ENCODE results near the gene IGFBP7.

Gene IGFBP7

DNA sequence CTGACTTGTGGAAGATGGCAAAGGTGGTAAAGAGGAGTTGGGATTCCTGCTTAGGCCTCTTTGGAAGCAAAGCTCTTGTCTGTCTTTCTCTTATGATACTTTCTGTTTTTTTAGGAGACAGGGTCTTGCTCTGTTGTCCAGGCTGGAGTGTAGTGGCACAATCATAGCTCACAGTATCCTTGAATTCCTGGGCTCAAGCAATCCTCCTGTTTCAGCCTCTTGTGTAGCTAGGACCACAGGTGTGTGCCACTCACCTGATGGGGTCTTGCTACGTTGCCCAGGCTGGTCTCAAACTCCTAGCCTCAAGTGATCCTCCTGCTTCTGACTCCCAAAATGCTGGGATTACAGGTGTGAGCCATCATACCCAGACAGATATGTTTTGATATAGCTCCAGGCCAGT, 19.3 kb upstream of the IGFBP7 start:
- no peak for DNase-seq (ENCODE audit: low spot score)

DNA sequence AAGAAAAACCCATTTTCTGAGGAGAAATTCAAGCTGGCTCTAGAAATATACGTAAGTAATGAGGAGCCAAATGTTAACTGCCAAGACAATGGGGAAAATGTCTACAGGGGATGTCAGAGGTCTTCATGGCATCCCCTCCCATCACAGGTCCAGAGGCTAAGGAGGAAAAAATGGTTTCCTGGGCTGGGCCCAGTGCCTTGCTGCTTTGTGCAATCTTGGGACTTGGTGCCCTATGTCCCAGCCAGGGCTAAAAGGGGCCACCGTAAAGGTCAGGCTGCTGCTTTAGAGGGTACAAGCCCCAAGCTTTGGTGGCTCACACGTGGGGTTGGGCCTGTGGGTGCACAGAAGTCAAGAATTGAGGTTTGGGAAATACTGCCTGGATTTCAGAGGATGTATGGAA, 17.2 kb upstream of the IGFBP7 start:
- no peak for DNase-seq (ENCODE audit: low spot score)

DNA sequence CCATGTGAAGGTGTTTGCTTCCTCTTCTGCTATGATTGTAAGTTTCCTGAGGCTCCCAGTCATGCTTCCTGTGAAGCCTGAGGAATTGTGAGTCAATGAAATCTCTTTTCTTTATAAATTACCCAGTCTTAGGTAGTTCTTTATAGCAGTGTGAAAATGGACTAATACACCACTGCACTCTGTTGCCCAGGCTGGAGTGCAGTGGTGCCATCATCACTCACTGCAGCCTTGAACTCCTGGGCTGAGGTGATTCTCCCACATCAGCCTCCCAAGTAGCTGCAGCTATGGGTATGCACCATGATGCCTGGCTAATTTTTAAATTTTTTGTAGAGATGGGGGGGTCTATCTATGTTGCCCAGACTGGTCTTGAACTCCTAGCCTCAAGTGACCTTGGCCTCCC, 15.8 kb upstream of the IGFBP7 start:
- no peak for DNase-seq (ENCODE audit: low spot score)

DNA sequence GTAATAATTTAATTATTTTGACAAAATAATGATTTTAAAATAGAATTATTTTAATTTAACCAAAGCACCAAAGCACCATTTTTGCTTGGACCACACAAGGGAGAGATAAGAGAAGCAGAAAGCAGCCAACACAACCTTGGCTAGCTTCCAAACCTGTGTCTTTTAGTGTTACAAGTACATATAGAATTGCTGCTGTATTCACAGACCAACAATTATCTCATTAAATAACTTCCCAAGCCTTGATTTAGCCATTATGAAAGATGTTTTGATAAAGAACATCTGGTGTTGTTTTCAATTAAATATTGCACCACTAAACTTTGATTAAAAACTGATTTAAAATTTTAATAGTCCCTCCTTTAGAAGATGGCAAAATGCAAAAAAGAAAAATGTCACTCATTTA, 14.0 kb upstream of the IGFBP7 start:
- DNase-seq (ENCODE audit: low spot score): no peak

DNA sequence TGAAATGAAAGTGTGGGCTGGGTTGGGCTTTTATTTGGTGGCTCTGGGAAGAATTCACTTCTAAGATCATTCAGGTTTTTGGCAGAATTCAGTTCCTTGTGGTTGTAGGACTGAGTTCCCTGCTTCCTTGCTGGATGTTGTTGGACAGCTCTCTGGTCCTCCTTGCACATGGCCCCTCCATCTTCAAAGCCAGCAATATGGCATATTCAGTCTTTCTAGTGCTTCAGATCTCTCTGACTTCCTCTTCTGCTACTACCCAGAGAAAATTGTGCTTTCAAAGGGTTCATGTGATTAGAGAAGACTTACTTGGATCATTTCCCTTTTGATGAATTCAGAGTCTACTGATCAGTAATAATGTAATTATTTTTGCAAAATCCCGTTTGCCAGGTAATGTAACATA, 12.8 kb upstream of the IGFBP7 start:
- DNase-seq (ENCODE audit: low spot score): no peak

DNA sequence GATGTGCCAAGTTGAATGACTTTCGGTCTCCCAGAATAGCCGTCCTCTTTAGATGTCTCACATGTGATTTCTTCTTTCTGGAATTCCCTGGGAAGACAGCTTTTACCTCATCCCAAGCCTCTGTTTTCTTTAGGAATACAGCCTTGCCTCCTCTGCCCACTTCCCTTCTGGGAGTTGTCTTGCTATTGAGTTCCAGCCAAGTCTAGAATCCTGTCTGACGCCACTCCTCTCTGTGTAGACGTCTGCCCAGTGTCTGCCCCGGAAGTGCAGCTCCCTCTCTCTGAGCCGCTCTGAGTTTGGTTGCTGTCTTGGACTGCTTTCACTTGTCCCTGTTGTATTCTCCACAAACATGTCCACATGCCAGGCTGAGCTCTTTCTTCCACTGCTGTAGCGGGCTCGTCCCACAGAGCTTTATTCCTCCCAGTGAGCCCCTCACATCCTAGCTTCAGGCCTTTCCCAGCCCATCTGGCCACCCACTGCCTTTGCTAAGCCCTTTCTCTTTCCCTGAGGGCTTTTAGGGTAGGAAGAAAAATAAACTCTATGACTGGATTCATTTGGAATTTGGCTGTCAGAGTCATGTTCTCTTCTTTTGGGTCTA, 9.0 kb upstream of the IGFBP7 start:
- DNase-seq (ENCODE audit: low spot score): no peak

DNA sequence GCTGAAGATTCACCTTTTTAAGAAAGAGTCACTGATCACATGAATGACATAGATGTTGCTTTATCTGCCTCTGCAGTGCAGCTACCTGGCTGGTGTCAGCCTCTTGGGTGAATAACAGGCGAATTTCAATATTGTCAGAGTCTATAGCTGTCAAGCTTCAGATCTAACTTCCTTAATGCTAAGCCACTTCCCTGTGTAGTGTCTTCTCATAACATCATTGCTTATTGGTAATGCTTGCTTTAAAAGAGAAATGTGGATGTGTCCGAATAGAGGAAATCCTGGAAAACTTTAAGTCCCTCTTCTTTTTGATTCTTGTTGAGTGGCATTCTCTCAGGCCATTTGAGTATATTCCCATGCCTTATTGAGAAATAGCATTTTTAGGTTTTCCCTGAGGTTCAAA, 7.3 kb upstream of the IGFBP7 start:
- DNase-seq (ENCODE audit: low spot score): no peak

DNA sequence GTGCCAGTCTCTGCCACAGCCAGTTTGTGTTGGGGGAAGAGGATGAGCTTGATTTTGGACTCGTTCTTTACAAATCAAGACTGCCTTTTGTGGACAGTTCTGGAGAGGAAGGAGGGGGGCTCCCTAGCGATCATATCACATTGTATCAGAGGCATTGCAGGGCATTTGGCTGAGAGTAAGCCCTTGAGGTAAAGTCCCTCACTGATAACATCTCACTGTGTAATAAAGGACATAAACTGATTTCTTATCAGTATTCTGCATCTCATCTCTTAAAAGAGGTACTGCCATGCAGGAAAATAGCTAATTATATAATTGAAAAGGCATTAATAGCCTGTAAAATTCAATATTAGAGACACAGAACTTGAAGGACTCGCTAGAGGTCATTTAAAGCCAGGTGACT, 6.1 kb upstream of the IGFBP7 start:
- DNase-seq (ENCODE audit: low spot score): no peak

DNA sequence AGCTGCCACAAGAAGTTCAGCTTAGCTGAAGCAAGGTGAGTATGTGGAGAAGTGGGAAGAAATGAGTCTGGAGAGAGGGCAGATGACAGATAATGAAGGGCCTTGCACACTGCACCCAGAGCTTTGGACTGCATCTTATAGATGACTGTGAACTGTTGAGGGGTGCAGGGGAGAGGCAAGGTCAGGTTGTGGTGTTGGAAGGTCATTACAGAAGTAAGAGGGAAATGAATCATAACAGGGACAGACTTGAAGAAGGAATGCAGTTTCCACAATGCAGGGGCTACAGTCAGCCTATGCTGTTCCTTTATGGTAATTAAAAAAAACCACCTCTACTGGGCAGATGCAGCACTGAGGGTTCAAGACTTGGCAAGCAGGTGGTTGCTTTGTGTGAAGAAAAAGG, 4.8 kb upstream of the IGFBP7 start:
- DNase-seq (ENCODE audit: low spot score): no peak

DNA sequence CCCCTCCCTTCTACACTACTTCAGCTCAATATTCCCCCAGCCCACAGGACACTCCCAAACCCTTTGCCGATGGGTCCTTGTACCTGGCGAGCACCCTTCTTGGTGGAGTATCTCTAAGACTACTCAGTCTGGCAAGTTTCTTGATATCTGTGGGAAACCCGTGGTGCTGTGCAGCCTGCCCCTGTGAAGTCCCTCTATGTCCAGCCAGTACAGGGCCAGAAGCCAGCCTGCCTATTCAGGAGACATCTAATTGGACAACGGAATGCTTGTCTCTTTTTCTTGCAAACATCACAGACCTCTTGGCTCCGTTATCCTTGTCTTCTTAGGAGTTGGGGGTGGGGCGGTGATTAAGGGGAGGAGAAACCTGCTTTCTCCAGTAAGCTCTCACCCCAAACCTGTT, 3.7 kb upstream of the IGFBP7 start:
- DNase-seq (ENCODE audit: low spot score): no peak

DNA sequence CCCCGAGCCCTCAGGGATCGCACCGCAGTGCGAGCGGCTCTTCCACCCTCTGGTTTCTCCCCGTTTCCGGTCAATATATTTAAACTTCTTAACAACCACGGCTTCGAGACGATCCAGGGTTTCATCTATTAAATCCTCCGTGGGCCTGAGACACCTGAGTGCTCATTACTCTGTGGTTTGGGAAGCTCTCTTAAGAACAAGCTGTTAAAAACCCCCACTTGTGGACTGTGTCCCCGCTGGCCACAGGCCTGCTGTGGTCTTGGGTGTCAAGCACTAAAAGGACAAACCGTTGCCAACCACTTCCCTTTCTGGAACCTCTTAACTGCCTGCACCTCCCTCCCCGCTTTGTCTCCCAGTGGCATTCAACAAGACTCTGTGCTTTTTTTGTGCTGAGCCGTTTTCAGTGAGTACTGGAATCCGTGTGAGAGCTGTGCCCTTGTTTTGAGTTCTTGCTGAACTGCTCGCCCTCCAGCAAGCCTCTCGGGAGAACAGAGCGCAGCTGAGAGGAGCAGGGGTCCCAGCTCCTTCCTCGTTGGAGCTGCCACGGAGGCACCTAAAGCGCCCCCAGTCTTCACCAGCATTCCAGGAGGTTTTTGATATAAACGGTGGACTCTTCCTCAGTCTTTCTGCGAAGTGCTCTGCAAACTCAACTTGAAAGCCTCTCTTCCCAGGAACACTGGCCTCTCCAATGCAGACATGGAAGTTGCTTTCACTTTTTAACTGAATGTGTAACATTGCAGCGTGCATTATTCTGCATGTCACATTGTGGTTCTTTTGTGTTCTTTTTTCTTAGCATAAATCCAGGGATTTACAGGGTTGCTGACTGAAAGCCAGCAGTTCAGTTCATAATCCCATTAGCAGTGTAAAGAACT, 691 bp upstream of the IGFBP7 start:
- no peak for DNase-seq (ENCODE audit: low spot score)

DNA sequence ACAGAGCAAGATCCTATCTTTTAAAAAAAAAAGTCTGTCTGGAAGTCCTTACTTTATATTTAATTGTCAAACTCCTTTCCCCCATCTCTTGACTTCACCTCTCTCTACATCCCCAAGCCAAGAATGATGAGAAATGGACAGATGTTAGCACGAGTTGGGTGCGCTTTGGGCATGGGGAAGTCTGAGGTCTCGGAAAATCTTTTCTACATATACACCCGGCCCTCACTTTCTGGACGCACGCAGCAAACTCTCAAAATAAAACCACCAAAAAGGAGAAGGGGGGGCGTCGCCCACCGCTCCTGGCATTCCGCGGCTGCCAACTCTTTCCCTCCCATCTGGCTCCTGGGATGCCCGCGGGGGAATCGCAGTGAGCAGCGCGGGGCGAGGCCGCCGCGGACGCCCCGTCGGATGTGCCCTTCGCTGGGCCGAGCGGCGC, 756 bp downstream of the IGFBP7 start:
- DNase-seq (ENCODE audit: low spot score): no peak

DNA sequence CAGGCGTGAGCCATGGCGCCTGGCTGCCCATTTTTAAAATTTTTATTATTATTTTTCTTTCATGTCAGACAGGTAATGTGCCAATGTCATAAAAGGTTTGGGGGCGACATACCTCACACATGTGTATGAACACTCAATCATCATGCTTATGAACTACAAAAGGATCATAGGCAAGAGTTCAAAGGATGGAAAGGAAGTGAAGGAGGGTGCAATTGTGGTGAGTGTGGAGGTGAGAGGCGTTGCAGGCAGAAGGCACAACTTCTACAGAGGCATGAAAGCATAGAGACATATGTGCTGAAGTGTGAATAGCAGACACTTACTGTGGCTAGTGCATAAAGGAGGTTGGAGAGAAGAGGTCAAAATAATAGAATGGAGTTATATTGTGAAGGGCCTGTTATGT, 4.0 kb downstream of the IGFBP7 start:
- no peak for DNase-seq (ENCODE audit: low spot score)

DNA sequence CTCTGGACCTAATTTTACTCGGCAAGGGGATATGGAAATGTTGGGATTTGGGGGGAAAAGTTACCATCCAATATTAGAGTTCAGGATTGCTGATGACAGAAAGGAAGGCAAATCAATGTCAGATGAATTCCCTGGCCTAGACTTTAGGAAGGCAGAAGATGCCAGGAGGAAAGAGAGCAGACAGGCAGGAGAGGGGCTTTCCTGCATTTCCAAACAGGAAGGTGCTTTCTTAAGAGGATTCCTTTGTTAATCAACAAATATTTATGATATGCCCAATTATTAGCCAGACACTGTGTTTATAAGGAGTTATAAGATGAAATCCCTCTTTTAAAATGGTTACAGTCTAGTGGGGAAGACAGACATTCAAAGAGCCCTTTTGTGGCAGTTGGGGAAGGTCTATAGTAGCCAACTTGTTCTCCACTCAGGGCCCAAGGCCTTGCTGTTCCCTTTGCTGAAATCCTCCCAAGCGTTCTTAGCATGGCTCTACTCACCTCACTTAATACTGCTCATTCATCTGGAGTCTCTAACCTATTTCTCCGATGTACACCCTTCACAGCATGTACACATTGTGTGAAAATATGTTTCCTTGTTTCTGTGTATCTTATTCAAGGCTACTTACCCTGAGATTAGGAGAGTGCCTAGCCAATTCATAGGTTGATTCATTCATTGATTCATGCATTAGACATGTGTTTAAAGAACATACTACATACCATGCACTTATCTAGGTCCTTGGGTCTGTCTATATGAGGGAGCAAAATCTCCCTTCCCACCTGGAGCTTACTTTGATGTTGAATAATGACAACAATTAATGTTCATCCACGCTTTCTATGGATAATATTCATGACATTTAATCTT, 5.3 kb downstream of the IGFBP7 start:
- no peak for DNase-seq (ENCODE audit: low spot score)

DNA sequence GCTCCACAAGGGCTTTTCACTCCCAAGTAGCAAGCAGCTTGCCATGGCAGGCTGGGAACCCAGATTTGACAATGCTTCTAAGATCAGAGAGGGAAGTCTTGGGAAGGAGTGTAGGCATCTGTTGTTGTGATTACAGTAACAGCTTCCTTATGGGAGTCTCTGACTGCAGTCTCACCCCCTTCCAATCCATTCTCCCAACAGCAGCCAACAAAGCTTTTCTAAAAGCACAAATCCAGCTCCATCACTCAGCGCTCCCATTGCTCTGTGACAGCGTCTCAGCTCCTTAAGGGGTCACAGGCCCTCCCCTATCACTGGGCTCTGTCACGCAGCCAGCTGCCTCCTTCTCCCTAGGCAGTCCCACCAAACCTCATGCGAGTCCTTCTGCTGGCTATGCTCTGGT, 7.1 kb downstream of the IGFBP7 start:
- DNase-seq (ENCODE audit: low spot score): no peak

DNA sequence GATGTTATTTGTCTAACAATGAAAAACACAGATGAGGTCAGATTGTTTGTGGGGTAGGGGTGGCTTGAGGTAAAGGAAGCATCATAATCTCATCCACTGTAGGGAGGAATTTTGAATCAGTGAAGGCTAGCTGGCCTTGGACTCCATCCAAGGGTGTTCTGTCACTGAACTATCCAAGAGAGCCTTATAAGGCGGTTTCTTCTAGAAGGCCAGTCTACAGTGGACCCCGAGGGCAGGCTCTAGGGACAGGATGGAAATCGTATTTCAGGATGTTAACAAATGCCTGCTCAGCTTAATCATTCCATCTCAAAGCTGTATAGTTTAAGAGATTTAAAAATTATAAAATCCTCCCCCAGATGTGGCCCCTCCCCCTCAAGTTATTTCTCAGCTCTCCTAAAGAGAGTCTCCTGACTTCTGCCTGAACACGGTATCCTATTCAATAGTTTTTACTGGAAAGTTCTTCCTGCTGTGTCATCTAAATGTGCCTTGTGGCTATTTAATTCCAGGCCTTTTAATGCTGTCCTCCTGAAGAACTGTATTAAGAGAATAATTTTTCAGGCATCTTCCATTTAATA, 8.0 kb downstream of the IGFBP7 start:
- no peak for DNase-seq (ENCODE audit: low spot score)

DNA sequence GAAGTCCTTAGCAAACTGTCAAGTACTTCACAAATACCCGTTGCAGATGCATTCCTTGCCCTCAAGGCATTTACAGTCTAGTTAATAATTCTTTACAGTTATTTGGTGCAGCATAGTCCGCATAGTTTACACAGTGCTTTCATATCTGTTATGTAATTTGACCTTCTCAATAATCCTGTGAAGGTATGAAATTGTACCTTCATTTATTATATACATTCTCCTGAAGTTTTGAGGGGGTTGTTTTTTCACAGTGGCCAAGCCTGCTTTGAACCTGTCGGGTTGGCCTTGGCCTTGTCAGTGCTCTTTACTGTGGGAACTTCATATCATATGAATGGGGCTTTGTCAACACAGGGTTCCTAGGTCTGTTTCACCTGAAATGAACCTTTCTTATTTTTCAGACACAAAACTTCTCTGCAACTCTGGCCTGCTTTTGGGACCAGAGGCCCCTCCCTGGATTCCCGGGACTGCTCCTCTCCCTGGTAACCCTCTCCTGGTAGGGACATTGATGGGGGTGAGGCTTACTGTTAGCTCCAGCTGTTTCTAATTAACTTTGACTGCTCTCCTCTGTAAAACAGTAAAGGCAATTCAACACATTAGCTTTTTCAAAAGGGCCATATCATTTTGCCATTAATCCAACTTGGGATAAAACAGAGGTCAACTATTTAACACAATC, 9.1 kb downstream of the IGFBP7 start:
- DNase-seq (ENCODE audit: low spot score): no peak

DNA sequence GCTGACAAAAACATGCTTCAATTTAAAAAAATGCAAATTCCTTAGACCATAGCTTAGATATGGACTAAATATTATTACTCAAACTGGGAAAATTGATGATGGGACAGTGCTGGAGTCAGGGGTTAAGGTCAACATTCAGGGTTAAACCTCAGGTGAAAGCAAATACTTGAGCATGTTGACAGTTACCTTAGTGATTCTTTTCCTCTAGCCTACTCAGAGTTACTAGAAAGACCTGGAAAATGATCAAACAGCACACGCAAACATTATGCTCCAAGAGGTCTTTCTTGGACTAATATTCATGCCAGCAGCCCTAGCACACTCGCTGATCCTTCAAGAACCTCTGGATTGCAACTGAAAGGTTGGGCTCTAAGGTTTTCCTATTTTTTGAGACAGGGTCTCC, 10.8 kb downstream of the IGFBP7 start:
- DNase-seq (ENCODE audit: low spot score): no peak

DNA sequence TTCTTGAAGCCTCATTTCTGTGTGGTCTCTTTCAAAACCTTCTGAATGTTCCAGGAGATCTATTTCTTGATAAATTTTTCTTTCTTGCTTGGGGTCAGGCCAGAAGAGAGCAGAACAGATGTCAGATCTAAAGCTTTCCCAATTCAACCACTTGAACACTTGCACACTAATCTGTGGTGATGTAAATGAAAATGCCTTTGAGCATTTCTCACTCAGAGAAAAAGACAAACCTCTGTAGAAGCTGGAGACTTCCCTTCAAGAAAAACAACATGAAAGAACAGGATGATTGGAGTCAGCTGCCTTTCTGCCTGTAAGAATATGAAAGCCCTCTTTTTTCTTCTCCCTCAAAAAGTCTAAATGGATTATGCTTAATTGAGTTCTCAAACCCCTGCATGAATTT, 11.2 kb downstream of the IGFBP7 start:
- DNase-seq (ENCODE audit: low spot score): no peak

DNA sequence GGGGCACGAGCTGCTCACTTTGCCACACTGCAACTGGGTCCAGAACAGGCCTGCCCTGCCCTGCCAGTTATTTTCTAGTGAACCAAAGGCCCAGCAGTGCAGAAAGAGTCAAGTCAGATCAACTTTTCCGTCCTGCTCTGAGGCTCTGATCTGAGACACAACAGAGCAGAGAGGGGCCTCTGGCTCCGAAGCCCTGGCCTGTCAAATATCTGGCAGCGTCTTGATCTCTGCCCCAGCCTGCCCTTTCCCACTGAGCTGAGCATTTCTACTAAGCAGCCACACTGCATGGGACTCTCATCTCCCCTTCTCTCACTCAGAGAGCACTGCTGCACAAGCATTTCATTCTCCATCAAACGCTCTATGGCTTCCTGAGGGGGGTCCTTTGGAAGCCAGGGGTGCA, 11.8 kb downstream of the IGFBP7 start:
- no peak for DNase-seq (ENCODE audit: low spot score)

DNA sequence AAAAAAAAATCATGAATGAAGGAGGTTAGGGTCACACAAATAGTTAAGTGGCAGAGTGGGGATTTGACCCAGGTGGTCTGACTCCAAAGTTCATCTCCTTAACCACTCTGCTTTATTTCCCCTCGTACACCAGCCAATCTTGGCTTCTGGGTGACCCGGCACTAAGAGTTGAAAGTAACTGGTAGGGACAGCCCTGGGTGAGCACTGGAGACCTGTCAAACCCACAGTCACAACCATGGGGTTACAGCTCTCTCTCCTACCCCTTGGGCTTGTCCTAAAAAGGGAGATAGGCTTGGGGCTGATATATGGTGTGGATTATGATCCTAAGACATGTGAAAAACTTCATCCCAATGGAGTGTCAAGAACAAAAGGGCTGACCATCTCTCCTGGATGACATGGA, 12.5 kb downstream of the IGFBP7 start:
- DNase-seq (ENCODE audit: low spot score): no peak

DNA sequence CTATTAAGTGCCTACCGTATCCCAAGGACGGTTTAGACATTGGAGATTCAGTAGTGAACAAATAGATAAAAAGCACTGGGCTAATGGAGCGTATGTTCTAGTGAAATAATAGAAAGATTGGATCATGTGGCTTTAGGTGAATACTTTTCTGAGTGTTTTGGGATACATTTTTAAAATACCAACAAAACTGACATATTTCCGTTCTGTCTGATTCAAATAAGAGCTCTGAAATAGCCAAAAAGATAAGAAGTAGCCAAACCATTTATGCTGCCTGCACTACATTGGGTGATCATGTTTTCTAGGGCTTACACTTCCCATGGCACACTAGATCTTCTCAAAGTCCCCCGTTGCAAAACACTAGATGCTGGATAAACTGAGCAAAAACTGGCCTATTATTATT, 14.2 kb downstream of the IGFBP7 start:
- DNase-seq (ENCODE audit: low spot score): no peak
